Dermis blood vessel endothelial cell (primary cell): Measurements from ENCODE around the gene TCF25. TPM values are rescaled to one million over a fixed set of nuclear protein-coding genes. Genes with fewer than 3 reads are reported as not detected.
"Not testable (repeated sequence)": the region's sequence is repeated elsewhere in the genome, so short reads cannot be mapped to it uniquely, and the experiment has no call there.

Source experiments
- DNase-seq: peaks from one replicate; pipeline ENCODE4 v3.0.0; 2010
- total RNA-seq: library from RNA; depleted of rRNA; stranded (reverse); fragments of >200 nt; gene quantifications from 2 replicates; pipeline ENCODE4 v1.2.3, GENCODE V29; 2014

The TCF25 gene
- total RNA-seq, 1 donor from 2014 or later = 206 TPM

DNA sequence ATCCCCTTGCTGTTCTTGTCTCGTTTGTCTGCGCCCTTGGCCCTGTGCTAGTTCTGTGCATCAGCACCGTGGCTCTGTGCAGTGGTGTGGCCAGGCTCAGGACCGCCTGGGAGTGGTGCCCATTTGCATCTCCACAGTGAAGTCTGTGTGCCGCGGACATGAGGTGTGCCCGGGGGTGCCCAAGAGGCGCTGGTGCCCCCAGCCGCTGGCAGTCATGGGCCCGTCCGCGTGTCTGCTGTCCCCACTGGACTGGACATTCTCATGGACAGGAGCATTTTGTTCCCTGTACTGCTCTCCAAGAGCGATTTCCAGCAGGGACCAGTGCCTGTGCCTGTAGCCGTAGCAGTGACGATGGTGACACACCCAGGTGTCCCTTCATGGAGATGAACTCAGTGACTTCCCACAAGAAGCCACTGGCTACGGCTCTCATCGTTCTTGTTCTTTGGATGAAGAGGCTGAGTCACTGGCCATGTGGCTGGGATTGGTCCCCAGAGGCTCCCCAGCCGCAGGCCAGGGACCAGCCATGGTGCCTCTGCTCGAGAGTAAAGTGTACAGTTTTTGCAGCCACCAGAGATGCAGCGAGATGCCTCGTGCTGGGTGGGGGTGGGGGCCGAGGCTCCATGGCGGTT is 32.2 kb downstream of the TCF25 start:
- DNase-seq = no peak

DNA sequence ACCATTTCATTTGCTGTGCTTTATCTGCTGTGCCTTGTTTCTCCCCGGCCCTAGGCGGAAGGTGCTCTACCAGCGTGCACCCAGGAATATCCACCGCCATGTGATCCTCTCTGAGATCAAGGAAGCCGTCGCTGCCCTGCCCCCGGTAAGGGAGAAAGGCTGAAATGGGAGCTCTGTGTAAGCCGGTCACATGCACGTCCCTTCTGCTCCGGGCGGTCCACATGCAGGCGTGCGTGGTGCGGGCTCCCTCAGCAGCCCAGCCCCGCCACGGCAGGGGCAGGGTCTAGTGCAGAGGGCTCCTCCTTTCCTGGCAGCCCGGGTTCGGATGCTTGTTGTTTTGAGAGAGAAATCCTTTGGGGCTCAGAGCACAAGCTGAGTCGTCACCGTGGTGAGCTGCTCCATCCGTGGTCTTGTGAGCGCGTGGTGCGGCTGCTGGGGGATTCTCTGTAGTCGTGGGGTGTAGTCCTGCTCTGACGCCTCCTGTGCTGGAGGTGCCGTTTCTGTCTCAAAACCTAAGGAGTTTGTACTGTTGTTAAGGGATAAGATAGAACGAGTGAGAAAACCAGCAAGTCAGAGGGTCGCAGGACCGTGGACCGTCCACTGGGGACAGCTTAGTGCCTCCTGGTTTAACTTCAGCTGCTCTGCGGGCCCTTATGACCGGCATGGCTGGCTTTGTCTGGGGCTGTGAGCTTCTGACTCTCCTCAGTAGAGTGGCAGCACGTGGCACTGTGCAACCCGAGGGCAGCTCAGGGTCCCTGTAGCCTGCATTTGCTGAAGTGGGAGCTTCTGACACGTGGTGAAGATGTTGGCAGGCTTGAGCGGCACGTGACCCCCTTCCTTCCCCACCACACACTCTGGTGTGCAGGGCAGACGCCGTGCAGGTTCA is 33.0 kb downstream of the TCF25 start:
- no peak for DNase-seq

DNA sequence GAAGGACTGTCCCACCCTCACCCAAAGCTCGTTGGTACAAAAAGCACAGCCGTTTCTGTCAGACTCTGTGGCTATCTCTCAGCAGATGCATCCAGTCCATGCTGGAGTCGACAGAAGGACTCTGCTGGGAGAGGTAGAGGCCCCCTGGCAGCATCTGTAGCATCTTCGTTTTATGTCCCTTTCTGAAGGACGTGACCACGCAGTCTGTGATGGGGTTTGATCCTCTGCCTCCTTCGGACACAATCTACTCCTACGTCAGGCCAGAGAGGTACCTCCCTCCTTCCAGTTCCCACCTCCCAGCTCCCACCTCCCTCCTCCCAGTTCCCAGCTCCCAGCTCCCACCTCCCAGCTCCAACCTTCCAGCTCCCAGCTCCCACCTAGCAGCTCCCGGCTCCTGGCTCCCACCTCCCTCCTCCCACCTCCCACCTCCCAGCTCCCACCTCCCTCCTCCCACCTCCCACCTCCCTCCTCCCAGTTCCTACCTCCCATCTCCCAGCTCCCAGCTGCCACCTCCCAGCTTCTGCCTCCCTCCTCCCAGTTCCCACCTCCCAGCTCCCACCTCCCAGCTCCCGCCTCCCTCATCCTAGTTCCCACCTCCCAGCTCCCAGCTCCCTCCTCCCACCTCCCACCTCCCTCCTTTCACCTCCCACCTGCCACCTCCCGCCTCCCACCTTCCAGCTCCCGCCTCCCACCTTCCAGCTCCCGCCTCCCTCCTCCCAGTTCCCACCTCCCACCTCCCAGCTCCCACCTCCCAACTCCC is 33.8 kb downstream of the TCF25 start:
- DNase-seq = no peak

DNA sequence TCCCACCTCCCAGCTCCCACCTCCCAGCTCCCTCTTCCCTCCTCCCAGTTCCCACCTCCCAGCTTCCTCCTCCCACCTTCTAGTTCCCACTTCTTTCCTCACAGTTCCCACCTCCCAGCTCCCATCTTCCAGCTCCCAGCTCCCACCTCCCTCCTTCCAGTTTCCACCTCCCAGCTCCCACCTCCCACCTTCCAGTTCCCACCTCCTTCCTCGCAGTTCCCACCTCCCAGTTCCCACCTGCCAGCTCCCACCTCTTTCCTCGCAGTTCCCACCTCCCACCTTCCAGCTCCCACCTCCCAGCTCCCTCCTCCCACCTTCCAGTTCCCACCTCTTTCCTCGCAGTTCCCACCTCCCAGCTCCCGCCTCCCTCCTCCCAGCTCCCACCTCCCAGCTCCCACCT is 34.8 kb downstream of the TCF25 start:
- DNase-seq = no peak

DNA sequence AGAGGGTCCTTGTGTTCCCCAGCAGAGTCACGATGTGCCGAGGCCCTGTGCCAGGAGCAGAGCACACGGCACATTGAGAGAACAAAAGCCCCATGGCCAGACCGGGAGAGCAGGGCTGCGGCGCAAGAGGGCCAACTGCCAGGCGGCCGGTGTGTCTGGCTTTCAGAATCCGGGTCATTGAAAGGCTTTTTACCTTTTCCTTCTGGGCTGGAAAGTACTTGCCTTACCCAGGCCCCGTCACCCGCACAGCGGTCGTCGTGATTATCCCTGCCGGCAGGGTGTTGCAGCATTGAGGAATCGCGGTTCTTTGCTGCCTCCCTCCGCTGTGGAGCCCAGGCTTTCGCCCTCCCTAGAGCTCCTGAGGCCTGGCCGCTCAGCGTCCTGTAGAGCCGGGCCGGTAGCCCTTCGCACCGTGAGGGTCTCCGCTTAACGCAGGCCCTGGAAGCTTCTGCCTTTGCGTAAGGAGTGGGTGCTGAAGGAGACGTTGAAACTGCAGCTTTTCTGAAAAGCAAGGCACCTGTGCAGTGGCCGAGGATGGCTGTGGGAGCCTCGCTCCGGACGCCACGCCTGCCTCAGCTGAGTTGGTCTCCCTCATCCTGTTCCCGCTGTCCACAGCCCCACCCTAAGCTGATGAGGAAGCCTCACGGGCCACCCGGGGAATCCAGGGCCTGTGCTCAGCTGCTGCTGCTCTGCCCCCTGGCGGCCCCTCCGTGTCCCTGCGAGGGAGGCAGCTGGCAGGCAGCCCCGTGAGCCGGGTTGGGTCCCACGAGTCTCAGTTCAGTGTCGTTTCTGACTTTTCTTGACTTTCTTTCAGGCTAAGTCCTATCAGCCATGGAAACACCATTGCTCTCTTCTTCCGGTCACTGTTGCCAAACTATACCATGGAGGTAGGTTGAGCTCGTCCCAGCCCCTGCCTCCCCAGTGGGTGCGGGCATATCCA is 36.7 kb downstream of the TCF25 start:
- DNase-seq = peak; percentile 81

DNA sequence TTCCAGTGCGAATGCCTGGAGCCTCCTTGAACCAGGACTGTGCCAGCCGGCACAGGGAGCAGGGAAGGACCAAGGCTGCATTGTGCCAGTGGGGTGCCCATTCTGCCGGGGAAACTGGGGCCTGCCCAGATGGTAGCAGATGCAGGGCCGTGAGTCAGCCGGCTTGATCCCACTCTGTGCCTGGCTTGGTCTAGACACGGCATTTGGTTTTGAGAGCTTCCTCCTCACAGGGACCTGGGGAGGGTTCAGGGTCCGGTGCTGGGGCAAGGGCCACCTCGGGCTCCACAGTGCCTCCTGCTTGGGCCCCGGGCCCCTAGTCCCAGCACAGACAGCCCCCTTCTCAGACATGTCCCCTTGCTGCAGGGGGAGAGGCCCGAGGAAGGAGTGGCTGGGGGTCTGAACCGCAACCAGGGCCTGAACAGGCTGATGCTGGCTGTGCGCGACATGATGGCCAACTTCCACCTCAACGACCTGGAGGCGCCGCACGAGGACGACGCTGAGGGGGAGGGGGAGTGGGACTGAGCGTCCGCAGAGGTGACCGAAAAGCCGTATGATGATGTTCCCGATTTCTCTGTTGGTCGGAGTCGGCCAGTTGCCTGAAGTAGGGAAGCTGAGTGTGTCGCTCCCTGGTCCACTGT is 37.4 kb downstream of the TCF25 start:
- no peak for DNase-seq

DNA sequence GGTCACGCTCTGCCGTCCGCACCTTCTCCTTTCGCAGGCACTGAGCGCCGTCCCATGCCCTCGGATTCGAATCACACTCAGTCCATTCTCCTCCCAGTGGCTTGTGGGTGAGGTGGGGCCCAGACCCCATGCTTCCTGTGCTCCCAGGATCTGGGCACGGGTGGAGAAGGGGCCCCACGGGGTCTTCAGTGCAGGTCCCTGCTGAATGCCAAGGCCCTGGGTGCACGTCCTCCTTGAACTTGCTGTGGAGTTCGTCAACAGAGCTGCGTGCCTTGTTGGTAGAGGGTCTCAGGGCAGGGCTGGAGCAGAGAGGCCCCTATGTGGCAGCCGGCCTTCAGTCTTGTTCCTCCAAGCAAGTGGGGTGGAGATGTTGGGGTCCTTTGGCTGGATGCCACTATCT is 38.0 kb downstream of the TCF25 start:
- no peak for DNase-seq

DNA sequence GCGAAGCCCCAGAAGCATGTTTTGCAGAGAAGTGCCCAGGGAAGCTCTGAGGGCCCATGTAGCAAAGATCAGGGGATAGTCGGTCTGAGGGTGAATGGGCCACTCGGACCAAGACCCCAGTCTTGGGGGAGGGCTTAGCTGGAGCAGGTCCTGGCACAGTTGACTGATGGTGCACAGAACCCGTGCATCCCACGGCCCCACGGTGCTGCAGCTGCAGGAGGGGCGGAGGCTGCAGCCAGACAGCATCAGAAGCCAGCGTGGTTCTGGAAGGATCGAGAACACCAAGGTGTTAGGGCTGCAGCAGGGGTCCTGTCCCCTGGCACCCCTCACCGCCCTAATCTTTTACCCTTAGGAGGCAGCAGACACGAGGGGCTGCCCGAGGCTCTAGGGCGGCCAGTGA is 38.8 kb downstream of the TCF25 start:
- DNase-seq = no peak

DNA sequence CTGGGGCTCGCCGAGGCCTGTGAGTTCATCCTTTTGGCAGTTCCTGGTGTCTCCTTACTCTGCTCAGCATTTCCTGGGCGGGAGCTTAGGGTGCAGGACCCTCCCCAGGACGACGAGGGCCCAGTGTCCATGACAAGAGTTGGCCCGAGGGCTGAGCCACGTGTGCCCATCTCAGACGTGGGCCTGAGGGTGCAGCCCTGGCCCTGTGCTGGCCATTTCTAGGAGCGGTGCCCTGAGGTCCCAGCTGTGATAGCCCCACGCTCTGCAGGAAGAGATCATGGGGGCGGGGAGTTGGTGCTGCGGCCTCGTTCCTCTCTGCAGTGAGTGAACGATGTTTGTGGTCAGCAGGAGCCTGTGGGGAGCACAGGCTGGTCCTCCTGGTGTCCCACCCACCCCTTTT is 39.2 kb downstream of the TCF25 start:
- no peak for DNase-seq

DNA sequence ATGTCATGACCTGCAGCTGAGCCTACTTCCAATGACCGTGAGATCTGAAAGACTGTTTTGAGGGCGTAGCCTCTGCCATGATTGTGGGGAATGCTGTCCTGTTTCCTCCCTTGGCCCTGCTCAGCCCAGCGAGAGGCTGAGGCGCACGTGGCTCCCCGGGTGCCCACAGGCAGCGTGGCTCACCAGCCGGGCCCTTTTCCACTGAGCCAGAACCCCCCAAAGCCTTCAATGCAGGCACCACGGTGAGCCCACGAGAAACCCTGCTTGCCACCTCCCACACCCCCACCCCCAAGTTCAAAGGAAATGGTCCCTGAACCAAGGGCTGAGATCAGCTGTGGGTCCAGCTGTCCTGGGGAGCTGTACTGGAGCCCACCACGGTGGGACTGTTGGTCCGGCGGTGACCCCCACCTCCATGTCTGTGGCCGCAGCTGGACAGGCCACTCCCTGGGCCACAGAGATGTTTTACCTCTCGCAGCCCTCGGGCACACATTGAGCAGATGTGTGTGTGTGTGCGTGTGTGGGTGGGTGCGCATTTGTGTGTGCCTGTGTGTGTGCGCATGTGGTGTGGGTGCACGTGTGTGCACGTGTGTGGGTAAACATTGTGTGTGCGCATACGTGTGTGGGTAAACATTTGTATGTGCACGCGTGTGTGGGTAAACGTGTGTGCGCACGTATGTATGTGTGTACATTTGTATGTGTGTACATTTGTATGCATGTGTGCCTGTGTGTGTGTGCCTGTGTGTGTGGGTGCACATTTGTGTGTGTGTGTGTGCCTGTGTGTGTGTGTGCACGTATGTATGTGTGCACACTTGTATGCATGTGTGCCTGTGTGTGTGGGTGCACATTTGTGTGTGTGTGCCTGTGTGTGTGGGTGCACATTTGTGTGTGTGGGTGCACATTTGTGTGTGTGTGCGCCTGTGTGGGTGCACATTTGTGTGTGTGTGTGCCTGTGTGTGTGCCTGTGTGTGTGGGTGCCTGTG is 40.3 kb downstream of the TCF25 start:
- no peak for DNase-seq

DNA sequence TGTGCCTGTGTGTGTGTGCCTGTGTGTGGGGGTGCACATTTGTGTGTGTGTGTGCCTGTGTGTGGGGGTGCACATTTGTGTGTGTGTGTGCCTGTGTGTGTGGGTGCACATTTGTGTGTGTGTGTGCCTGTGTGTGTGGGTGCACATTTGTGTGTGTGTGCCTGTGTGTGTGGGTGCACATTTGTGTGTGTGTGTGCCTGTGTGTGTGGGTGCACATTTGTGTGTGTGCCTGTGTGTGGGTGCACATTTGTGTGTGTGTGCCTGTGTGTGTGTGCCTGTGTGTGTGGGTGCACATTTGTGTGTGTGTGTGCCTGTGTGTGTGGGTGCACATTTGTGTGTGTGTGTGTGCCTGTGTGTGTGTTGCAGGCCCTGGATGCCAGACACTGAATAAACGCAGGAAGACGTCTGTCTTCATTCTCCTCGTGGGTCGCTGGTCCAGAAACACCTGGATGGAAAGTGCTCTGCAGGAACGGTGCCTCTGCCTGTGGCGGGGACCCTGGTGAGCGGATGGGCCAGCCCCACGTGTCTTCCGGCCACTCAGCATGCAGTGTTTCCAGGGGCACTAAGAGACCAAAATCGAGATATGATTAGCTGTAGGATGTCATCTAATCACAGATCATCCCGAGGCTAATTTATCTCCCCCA is 41.4 kb downstream of the TCF25 start:
- DNase-seq = not testable (repeated sequence)

DNA sequence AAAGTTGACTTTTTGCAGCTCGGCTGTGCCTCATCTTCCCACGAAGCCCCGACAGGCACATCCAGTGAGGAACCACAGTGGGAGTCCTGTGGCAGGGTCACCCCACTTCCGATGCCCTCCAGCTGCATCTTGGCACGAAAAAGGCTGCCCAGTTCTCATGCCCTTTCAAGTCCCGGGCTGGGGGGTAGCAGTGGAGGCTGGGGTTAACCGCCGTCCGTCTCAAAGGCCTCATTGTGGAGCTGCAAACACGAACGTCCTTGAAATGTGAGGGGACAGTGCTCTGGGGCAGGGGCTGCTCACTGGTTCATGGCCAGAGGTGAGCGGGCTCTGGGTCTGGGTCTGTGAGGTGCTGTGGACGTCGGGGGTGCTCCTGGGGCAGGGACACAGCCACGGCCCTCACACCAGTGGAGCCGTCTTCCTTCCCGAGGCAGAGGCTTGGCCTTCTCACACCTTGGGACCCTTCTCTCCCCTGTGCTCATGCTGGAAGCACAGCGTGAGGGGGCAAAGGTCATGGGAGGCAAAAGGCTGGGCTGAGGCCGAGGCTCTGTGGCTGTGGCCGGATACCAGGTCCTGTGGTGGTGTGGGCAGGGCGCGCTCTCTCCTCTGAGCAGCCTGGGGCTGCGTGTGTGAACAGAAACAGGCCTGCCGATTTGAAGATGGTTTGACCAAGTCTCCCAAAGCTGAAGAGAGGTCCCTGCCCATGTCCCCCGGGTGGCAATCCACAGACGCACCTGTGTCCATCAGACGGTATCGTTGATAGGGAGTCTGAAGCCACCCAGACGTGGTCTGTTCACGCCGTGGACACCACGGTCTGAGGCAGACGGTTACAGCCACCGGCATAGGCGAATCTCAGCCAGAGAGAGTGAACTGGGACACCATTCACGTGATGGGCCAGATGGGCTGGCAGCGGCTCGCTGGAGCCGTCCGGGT is 42.2 kb downstream of the TCF25 start:
- no peak for DNase-seq

DNA sequence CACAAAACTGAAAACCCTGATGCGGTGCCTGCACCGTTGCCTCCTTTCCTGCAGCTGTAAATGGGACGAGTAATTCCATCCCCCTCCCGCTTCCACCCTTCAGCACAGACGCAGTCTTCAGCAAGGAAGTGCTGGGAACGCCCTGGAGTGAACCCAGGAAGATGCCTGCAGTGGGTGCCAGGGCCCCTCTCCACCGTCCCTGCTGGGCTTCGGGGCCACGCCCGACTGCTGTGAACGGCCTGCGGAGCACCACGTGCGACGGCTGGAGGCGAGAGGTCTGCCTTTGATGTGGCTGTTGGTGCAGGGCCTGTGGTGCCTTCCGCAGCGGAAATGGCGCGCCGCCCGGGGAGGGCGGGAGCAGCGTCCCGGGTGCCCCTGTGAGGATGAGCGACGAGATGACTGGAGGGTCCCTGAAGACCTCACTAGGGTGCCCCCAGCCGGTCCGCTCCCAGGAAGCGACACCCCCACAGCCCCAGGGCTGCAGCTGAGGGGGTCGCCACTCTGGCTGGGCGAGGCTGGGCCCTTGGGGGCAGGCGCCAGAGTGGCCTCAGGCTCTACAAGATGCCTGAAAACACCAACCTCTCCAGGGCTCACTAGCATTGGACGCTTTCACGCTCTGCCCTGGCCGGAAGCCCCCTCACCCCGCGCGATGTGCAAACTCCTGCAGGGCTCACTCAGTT is 44.5 kb downstream of the TCF25 start:
- DNase-seq = peak; percentile 50

DNA sequence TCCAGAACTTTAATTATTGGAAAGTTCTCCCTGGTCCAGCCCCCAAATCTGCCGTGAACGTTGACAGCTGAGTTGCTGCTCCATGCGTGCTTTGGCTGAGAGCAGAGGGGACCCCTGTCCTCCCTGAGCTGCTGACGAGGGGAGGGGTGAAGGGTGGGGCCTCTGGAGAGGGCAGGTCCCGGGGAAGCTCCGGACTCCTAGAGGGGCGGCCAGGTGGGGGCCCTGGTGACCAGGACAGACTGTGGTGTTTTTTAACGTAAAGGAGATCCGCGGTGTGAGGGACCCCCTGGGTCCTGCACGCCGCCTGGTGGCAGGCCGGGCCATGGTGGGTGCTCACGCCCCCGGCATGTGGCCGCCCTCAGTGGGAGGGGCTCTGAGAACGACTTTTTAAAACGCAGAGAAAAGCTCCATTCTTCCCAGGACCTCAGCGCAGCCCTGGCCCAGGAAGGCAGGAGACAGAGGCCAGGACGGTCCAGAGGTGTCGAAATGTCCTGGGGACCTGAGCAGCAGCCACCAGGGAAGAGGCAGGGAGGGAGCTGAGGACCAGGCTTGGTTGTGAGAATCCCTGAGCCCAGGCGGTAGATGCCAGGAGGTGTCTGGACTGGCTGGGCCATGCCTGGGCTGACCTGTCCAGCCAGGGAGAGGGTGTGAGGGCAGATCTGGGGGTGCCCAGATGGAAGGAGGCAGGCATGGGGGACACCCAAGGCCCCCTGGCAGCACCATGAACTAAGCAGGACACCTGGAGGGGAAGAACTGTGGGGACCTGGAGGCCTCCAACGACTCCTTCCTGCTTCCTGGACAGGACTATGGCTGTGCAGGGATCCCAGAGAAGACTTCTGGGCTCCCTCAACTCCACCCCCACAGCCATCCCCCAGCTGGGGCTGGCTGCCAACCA is 45.3 kb downstream of the TCF25 start, which contains the start of gene MC1R:
Gene MC1R, plus strand, starts transcription at position 410 of the 895 bp plus-strand sequence. Its CDS starts 397 bp downstream, at position 807.
- peak; percentile 58 for DNase-seq

DNA sequence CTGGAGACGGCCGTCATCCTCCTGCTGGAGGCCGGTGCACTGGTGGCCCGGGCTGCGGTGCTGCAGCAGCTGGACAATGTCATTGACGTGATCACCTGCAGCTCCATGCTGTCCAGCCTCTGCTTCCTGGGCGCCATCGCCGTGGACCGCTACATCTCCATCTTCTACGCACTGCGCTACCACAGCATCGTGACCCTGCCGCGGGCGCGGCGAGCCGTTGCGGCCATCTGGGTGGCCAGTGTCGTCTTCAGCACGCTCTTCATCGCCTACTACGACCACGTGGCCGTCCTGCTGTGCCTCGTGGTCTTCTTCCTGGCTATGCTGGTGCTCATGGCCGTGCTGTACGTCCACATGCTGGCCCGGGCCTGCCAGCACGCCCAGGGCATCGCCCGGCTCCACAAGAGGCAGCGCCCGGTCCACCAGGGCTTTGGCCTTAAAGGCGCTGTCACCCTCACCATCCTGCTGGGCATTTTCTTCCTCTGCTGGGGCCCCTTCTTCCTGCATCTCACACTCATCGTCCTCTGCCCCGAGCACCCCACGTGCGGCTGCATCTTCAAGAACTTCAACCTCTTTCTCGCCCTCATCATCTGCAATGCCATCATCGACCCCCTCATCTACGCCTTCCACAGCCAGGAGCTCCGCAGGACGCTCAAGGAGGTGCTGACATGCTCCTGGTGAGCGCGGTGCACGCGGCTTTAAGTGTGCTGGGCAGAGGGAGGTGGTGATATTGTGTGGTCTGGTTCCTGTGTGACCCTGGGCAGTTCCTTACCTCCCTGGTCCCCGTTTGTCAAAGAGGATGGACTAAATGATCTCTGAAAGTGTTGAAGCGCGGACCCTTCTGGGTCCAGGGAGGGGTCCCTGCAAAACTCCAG is 46.4 kb downstream of the TCF25 start:
- DNase-seq = no peak

DNA sequence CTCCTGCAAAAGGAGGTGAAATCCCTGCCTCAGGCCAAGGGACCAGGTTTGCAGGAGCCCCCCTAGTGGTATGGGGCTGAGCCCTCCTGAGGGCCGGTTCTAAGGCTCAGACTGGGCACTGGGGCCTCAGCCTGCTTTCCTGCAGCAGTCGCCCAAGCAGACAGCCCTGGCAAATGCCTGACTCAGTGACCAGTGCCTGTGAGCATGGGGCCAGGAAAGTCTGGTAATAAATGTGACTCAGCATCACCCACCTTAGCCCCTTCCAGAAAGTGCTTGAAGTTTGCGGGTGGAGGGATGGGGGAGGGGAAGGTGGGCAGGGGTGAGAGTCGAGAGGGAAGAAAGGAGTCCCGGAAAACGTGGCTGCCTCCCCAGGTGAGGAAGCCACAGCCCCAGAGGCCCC is 47.3 kb downstream of the TCF25 start:
- DNase-seq = no peak
